H1 (cell line): ENCODE measurements around the gene TCTN3. TPM values are rescaled to one million over a fixed set of nuclear protein-coding genes. Genes with fewer than 3 reads are reported as not detected.

ENCODE experiments used
- CTCF ChIA-PET: fragments of 300-600 bp; sonication (Branson Sonifier 250); formaldehyde crosslinking; loops from one replicate; lab custom pipeline; 2021; ENCODE audit not compliant: partially characterized antibody; lab: Charles Lee
- POLR2A ChIA-PET: fragments of 300-600 bp; sonication (Branson Sonifier 250); formaldehyde crosslinking; loops from one replicate; lab custom pipeline; 2021; ENCODE audit warnings: inconsistent platforms; ENCODE audit not compliant: partially characterized antibody; lab: Charles Lee
- DNase-seq, 2 experiments: peaks; one replicate each; pipeline versions ENCODE4 v3.0.0 to v3.0.0-alpha.2; 2010 to 2022; ENCODE audit warnings: low spot score in 2 of 2, low read depth in 1 of 2, mixed read lengths in 1 of 2
- FAIRE-seq: peaks from 2 replicates; lab custom pipeline; 2011; peaks lifted over from hg19 to GRCh38; lab: Jason Lieb, UNC
- H2AFZ ChIP-seq: 2 replicates; pipeline ENCODE4 v1.8.1; 2012; ENCODE audit warnings: low read length, inconsistent platforms
- H2AK5ac ChIP-seq: 2 replicates; pipeline ENCODE4 v1.6.1; 2013; ENCODE audit warnings: low read depth, low read length
- H2BK120ac ChIP-seq: replicated peaks from 2 replicates; pipeline ENCODE3; 2013; ENCODE audit warnings: low read depth, low read length, inconsistent platforms
- H2BK12ac ChIP-seq: 2 replicates; pipeline ENCODE4 v1.6.1; 2013; ENCODE audit warnings: low read depth, low read length
- H2BK15ac ChIP-seq: 2 replicates; pipeline ENCODE4 v1.6.1; 2013; ENCODE audit warnings: low read length
- H2BK20ac ChIP-seq: 2 replicates; pipeline ENCODE4 v1.6.1; 2013; ENCODE audit warnings: low read length
- H2BK5ac ChIP-seq: 2 replicates; pipeline ENCODE4 v1.6.1; 2013; ENCODE audit warnings: low read depth, low read length
- H3K14ac ChIP-seq: 2 replicates; pipeline ENCODE4 v1.6.1; 2013; ENCODE audit warnings: inconsistent platforms; ENCODE audit not compliant: insufficient read length
- H3K18ac ChIP-seq: 2 replicates; pipeline ENCODE4 v1.6.1; 2013; ENCODE audit warnings: low read length; ENCODE audit errors: extremely low read depth
- H3K23ac ChIP-seq: 2 replicates; pipeline ENCODE4 v1.6.1; 2013; ENCODE audit warnings: inconsistent platforms; ENCODE audit not compliant: insufficient read length
- H3K23me2 ChIP-seq: 2 replicates; pipeline ENCODE4 v1.6.1; 2013; ENCODE audit warnings: low read depth, low read length
- H3K27ac ChIP-seq: 2 replicates; pipeline ENCODE4 v1.6.1; 2011; ENCODE audit warnings: low read depth, low read length, inconsistent platforms
- H3K27me3 ChIP-seq, 4 experiments: replicated peaks in 1 of 4; 1 replicate in 1 of 4; 2 replicates in 3 of 4; pipeline versions ENCODE4 v1.6.1 to v1.8.1; 2011 to 2013; ENCODE audit warnings: low read length in 3 of 4, mild to moderate bottlenecking in 3 of 4, inconsistent platforms in 2 of 4, mixed read lengths in 2 of 4, moderate library complexity in 1 of 4; ENCODE audit not compliant: control insufficient read depth in 3 of 4, insufficient read depth in 3 of 4; ENCODE audit errors: extremely low read depth in 1 of 4
- H3K36me3 ChIP-seq, 4 experiments: 2 replicates each; pipeline versions ENCODE4 v1.6.1 to v1.8.1; 2011 to 2013; ENCODE audit warnings: mild to moderate bottlenecking in 4 of 4, low read length in 3 of 4, moderate library complexity in 2 of 4, control low read depth in 1 of 4, inconsistent platforms in 1 of 4; ENCODE audit not compliant: insufficient read depth in 4 of 4, control insufficient read depth in 2 of 4
- H3K4ac ChIP-seq: replicated peaks from 2 replicates; pipeline ENCODE3; 2013; ENCODE audit warnings: low read length, low read depth, mixed read lengths, inconsistent platforms; ENCODE audit not compliant: insufficient read length
- H3K4me1 ChIP-seq, 4 experiments: replicated peaks in 1 of 4; 1 replicate in 1 of 4; 2 replicates in 3 of 4; pipeline versions ENCODE4 v1.6.1 to v1.8.1; 2011 to 2013; ENCODE audit warnings: low read length in 3 of 4, inconsistent platforms in 2 of 4, mixed read lengths in 1 of 4; ENCODE audit not compliant: insufficient read depth in 4 of 4, control insufficient read depth in 3 of 4
- H3K4me2 ChIP-seq, 2 experiments: 2 replicates each; pipeline versions ENCODE4 v1.6.1 to v1.8.1; 2011 to 2013; ENCODE audit warnings: low read depth in 2 of 2, low read length in 2 of 2, control low read depth in 1 of 2, inconsistent platforms in 1 of 2, mild to moderate bottlenecking in 1 of 2; ENCODE audit not compliant: insufficient read depth in 1 of 2
- H3K4me3 ChIP-seq, 4 experiments: fragments of 200-600, 300-600 bp in 1 of 4; sonication (generic), shearing (Covaris generic), sonication (Bioruptor Twin) in 1 of 4; 2 replicates each; pipeline versions ENCODE4 v1.5.1 to v1.8.1; 2011 to 2016; ENCODE audit warnings: low read length in 4 of 4, low read depth in 3 of 4, control low read depth in 2 of 4, inconsistent platforms in 2 of 4, mild to moderate bottlenecking in 2 of 4, mixed read lengths in 1 of 4, moderate library complexity in 1 of 4; ENCODE audit not compliant: insufficient read depth in 2 of 4; ENCODE audit errors: extremely low read depth in 1 of 4
- H3K56ac ChIP-seq: replicated peaks from 2 replicates; pipeline ENCODE3; 2013; ENCODE audit warnings: low read depth, mild to moderate bottlenecking, mixed read lengths, low read length, inconsistent platforms; ENCODE audit not compliant: insufficient read length
- H3K79me1 ChIP-seq: 2 replicates; pipeline ENCODE4 v1.6.1; 2013; ENCODE audit warnings: low read depth, low read length, control low read depth
- H3K79me2 ChIP-seq, 2 experiments: 2 replicates each; pipeline versions ENCODE4 v1.6.1 to v1.8.1; 2012 to 2013; ENCODE audit warnings: low read length in 2 of 2, mild to moderate bottlenecking in 2 of 2, inconsistent platforms in 1 of 2; ENCODE audit not compliant: insufficient read depth in 2 of 2, control insufficient read depth in 1 of 2
- H3K9ac ChIP-seq, 4 experiments: replicated peaks in 1 of 4; 1 replicate in 1 of 4; 2 replicates in 3 of 4; pipeline versions ENCODE4 v1.6.1 to v1.8.1; 2011 to 2013; ENCODE audit warnings: low read depth in 3 of 4, low read length in 3 of 4, control low read depth in 2 of 4, mild to moderate bottlenecking in 2 of 4, moderate library complexity in 2 of 4, inconsistent platforms in 1 of 4; ENCODE audit errors: extremely low read depth in 1 of 4
- H3K9me3 ChIP-seq, 2 experiments: 2 replicates each; pipeline versions ENCODE4 v1.6.1 to v1.8.1; 2012 to 2013; ENCODE audit warnings: mild to moderate bottlenecking in 2 of 2, moderate library complexity in 2 of 2, control low read depth in 1 of 2, inconsistent platforms in 1 of 2, low read depth in 1 of 2, low read length in 1 of 2, mixed read lengths in 1 of 2; ENCODE audit not compliant: insufficient read depth in 2 of 2
- H4K20me1 ChIP-seq, 2 experiments: replicated peaks in 1 of 2; 2 replicates each; pipeline versions ENCODE3 to v1.8.1; 2011 to 2013; ENCODE audit warnings: inconsistent platforms in 2 of 2, low read length in 2 of 2, mild to moderate bottlenecking in 1 of 2; ENCODE audit not compliant: insufficient read depth in 2 of 2, control insufficient read depth in 1 of 2
- H4K5ac ChIP-seq: 2 replicates; pipeline ENCODE4 v1.6.1; 2013; ENCODE audit warnings: low read length, low read depth, mixed read lengths, inconsistent platforms; ENCODE audit not compliant: insufficient read length
- H4K8ac ChIP-seq: 2 replicates; pipeline ENCODE4 v1.8.0; 2013; ENCODE audit warnings: mild to moderate bottlenecking, moderate library complexity, low read length, inconsistent platforms; ENCODE audit not compliant: insufficient read depth; ENCODE audit errors: extremely low read depth
- H4K91ac ChIP-seq: replicated peaks from 2 replicates; pipeline ENCODE3; 2013; ENCODE audit warnings: low read length, mixed read lengths, inconsistent platforms; ENCODE audit not compliant: insufficient read length
- KDM1A ChIP-seq: fragments of 200-600, 300-600 bp; sonication (generic); IDR thresholded peaks from 2 replicates; pipeline ENCODE4 v1.7.1; 2016; ENCODE audit warnings: mild to moderate bottlenecking, low read length, borderline replicate concordance
- SUZ12 ChIP-seq: fragments of 200-600 bp; sonication (generic); IDR thresholded peaks from 2 replicates; pipeline ENCODE4 v1.6.1; 2012; ENCODE audit warnings: mild to moderate bottlenecking, inconsistent platforms, low read length, moderate library complexity, mixed read lengths
- WGBS, 2 experiments: shearing (Covaris generic) in 1 of 2; methylation state at CpG; one replicate each; pipeline versions ENCODE4 v1.1.6 to v1.1.7; 2013 to 2015; ENCODE audit warnings: low lambda C conversion rate in 2 of 2, mixed read lengths in 2 of 2, inconsistent platforms in 1 of 2, low coverage in 1 of 2, missing lambda C conversion rate in 1 of 2; ENCODE audit not compliant: insufficient replicate concordance in 2 of 2, insufficient coverage in 1 of 2, insufficient read length in 1 of 2; ENCODE audit errors: extremely low coverage in 1 of 2, missing lambda C conversion rate in 1 of 2; 5-methylcytosine and 5-hydroxymethylcytosine counted together
- polyA plus RNA-seq, 7 experiments: library from polyadenylated mRNA; depleted of rRNA in 3 of 7; stranded (reverse) in 5 of 7; unstranded in 2 of 7; fragments of >200 nt in 5 of 7; fragments of 200-250 nt in 2 of 7; gene quantifications; 1 replicate in 5 of 7; 2 replicates in 1 of 7; 4 replicates in 1 of 7; pipeline versions ENCODE4 v1.2.1 to v1.2.3, GENCODE V29; 2011 to 2013; ENCODE audit warnings: missing spikeins in 2 of 7, mixed read lengths in 2 of 7
- total RNA-seq: library from RNA; stranded (reverse); fragmentation: NEBNext Ultra II Directional; extraction: Animal tissue kit (Norgen Biotek cat#: 25700); gene quantifications from 2 replicates; pipeline ENCODE4 v1.2.1, GENCODE V29; 2021

TCTN3 gene
- total and polyA plus RNA-seq, 2 of the 8 experiments (the other 6 are each of a cell fraction or from before 2014, with no cell fraction given) = 34.7 to 39.8 TPM

DNA sequence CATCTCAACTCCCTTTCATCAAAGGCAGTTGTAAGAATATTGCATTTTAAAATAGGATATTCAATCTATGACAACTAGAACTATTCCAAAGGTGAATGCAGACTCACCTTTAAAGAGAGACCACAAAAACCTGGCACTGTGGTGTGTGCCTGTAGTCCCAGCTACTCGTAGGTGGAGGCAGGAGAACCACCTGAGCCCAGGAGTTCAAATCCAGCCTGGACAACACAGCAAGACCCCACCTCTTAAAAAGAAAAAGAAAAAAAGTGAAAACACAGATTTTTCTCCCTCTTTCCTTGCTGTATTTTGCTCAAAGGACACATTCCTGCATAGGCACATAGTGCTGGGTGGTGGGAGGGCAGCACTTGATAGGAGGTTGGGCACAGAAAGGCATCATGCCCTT, 36.5 kb downstream of the TCTN3 start:
- Histone ChIP-seq H4K20me1 (peaks cover 0 to 2% of the 10 kb centered on the region in 2 experiments), H3K23ac (no peak overlapping the region), H3K79me1 (peaks cover 2% of the 10 kb centered on the region; the same call in 1 of the 2 replicates), H3K4ac (no peak overlapping the region), H3K18ac (no peak overlapping the region), H3K27ac (no peak overlapping the region), H4K8ac (no peak overlapping the region), H2AFZ (no peak overlapping the region; the same call in 1 of the 2 replicates), H3K14ac (no peak overlapping the region), H2BK12ac (no peak overlapping the region), H3K36me3 (peaks cover 0 to 9% (median 1%) of the 10 kb centered on the region in 4 experiments; a peak in 1 of 8 replicates), H4K91ac (no peak overlapping the region), H3K56ac (no peak overlapping the region), H3K4me2 (peak overlapping the region; percentile 74 to 92), H3K27me3 (no peaks in the 10 kb centered on the region), H2BK5ac (no peak overlapping the region)
- CTCF ChIA-PET = interaction anchor here (0.6 kb wide), 1 partner anchor 290 kb away, joined by 3 read pairs; no protein-coding TSS in a partner anchor
- no peak for DNase-seq
- no peak for FAIRE-seq
- POLR2A ChIA-PET = interaction anchor here (0.6 to 2.7 kb wide), 5 partner anchors 8 to 226 kb away, joined by 3 to 8 read pairs (median 3); no protein-coding TSS in a partner anchor
- TF ChIP-seq KDM1A = peak; percentile 85; the same call in 1 of the 2 replicates
- no peak for TF ChIP-seq SUZ12
- TF ChIP-seq, all 59 proteins: peak for 1
- Histone ChIP-seq H2AK5ac (no peak overlapping the region; the same call in 1 of the 2 replicates), H3K4me3 (peak overlapping the region in 2 of 4 experiments; percentile 78 to 92; a peak in 3 of 8 replicates), H4K5ac (no peak overlapping the region), H2BK15ac (no peak overlapping the region), H2BK20ac (no peak overlapping the region), H3K9me3 (no peaks in the 10 kb centered on the region), H2BK120ac (no peak overlapping the region), H3K4me1 (peaks cover 0 to 5% (median 0%) of the 10 kb centered on the region in 4 experiments; a peak in 1 of 7 replicates), H3K23me2 (peaks cover 7% of the 10 kb centered on the region), H3K79me2 (peaks cover 0 to 27% of the 10 kb centered on the region in 2 experiments; a peak in 2 of 4 replicates), H3K9ac (no peak overlapping the region)
- 83% methylated on average over 1 of the region's 1 CpG; no CpG with 5 or more reads in 1 of the 2 experiments for WGBS, 2 experiments
